Prostate gland (tissue), 2 donors: Measurements from ENCODE around the gene DSCAML1.

Experiments
- CTCF ChIP-seq, 4 experiments: fragments of 200-600 bp in 2 of 4; fragments of 450-650 bp in 2 of 4; sonication (generic) in 2 of 4; IDR thresholded peaks; 1 replicate in 3 of 4; 2 replicates in 1 of 4; pipeline ENCODE4 v1.5.1; 2016 to 2019; ENCODE audit warnings: antibody characterized with exemption in 4 of 4, mild to moderate bottlenecking in 2 of 4, moderate library complexity in 2 of 4
- POLR2A ChIP-seq: fragments of 450-650 bp; IDR thresholded peaks from one replicate; pipeline ENCODE4 v1.6.1; 2016; ENCODE audit warnings: antibody characterized with exemption, mild to moderate bottlenecking

- TF ChIP-seq POLR2A = no peak
- TF ChIP-seq CTCF (IDR thresholded peaks at IDR 0.05) = no peak
These were observed 378.1 kb downstream of the DSCAML1 start for GRCh38 chr11:117418737-117419481.
